ACC112 (cell line): ENCODE measurements around the gene PAFAH2.

ENCODE experiments used
- H2AFZ ChIP-seq: fragments of 200-600 bp; sonication (generic); one replicate; pipeline ENCODE4 v1.6.0; 2017; ENCODE audit warnings: antibody characterized with exemption, low read length; ENCODE audit not compliant: unreplicated experiment
- H3K27ac ChIP-seq: fragments of 200-600 bp; sonication (generic); 2 replicates; pipeline ENCODE4 v1.5.1; 2014; ENCODE audit warnings: low read depth, mild to moderate bottlenecking, antibody characterized with exemption, low read length, moderate library complexity
- H3K27me3 ChIP-seq: fragments of 200-600 bp; sonication (generic); 2 replicates; pipeline ENCODE4 v1.6.1; 2014; ENCODE audit warnings: mild to moderate bottlenecking, antibody characterized with exemption, low read length, moderate library complexity, mixed read lengths; ENCODE audit not compliant: insufficient read depth
- H3K36me3 ChIP-seq: fragments of 200-600 bp; sonication (generic); 2 replicates; pipeline ENCODE4 v1.6.1; 2016; ENCODE audit warnings: mild to moderate bottlenecking, antibody characterized with exemption, low read length, moderate library complexity, mixed read lengths; ENCODE audit not compliant: insufficient read depth
- H3K4me1 ChIP-seq: fragments of 200-600 bp; sonication (generic); one replicate; pipeline ENCODE4 v1.6.1; 2016; ENCODE audit warnings: low read length, mixed read lengths; ENCODE audit not compliant: insufficient read depth, unreplicated experiment, control insufficient read depth
- H3K4me3 ChIP-seq: fragments of 200-600 bp; sonication (generic); 2 replicates; pipeline ENCODE4 v1.5.1; 2014; ENCODE audit warnings: mild to moderate bottlenecking, low read depth, low read length
- H3K79me2 ChIP-seq: fragments of 200-600 bp; sonication (generic); one replicate; pipeline ENCODE4 v1.6.0; 2016; ENCODE audit warnings: low read length; ENCODE audit not compliant: control insufficient read depth, unreplicated experiment, insufficient read depth

Gene PAFAH2

GRCh38 chr1:26038477-26038876 is 40.6 kb upstream of the PAFAH2 start:
- Histone ChIP-seq H3K27ac (no peak overlapping the region), H3K36me3 (no peaks in the 10 kb centered on the region), H2AFZ (no peak overlapping the region), H3K79me2 (no peaks in the 10 kb centered on the region), H3K4me1 (peaks cover 9% of the 10 kb centered on the region), H3K4me3 (no peak overlapping the region), H3K27me3 (peaks cover 6% of the 10 kb centered on the region)

GRCh38 chr1:26037904-26038303 is 40.0 kb upstream of the PAFAH2 start:
- Histone ChIP-seq H3K27me3 (peaks cover 6% of the 10 kb centered on the region; the same call in 1 of the 2 replicates), H3K79me2 (no peaks in the 10 kb centered on the region), H3K4me1 (peaks cover 9% of the 10 kb centered on the region), H3K4me3 (no peak overlapping the region), H3K27ac (no peak overlapping the region), H3K36me3 (no peaks in the 10 kb centered on the region), H2AFZ (no peak overlapping the region)

GRCh38 chr1:26036756-26037281 is 39.0 kb upstream of the PAFAH2 start:
- no peaks in the 10 kb centered on the region for H3K36me3 ChIP-seq
- no peak overlapping the region for H3K27ac ChIP-seq
- H3K4me3 ChIP-seq = peak overlapping the region; percentile 81; the same call in 1 of the 2 replicates
- H2AFZ ChIP-seq = no peak overlapping the region
- H3K79me2 ChIP-seq = no peaks in the 10 kb centered on the region
- H3K27me3 ChIP-seq = no peaks in the 10 kb centered on the region
- peaks cover 9% of the 10 kb centered on the region for H3K4me1 ChIP-seq

- H3K27me3 ChIP-seq = no peaks in the 10 kb centered on the region
- peaks cover 9% of the 10 kb centered on the region for H3K4me1 ChIP-seq
- H3K27ac ChIP-seq = peak overlapping the region; percentile 5; the same call in 1 of the 2 replicates
Observed at GRCh38 chr1:26035959-26036755, 38.3 kb upstream of the PAFAH2 start.

GRCh38 chr1:26035203-26035958 is 37.5 kb upstream of the PAFAH2 start:
- Histone ChIP-seq H3K79me2 (no peaks in the 10 kb centered on the region), H2AFZ (peak overlapping the region; percentile 97), H3K4me1 (peaks cover 9% of the 10 kb centered on the region), H3K4me3 (peak overlapping the region; percentile 81), H3K27ac (no peak overlapping the region), H3K27me3 (no peaks in the 10 kb centered on the region), H3K36me3 (no peaks in the 10 kb centered on the region)

More at GRCh38 chr1:26035959-26036755, 38.3 kb upstream of the PAFAH2 start:
- Histone ChIP-seq H3K36me3 (no peaks in the 10 kb centered on the region), H3K79me2 (no peaks in the 10 kb centered on the region), H3K4me3 (peak overlapping the region; percentile 81), H2AFZ (peak overlapping the region; percentile 97)

- Histone ChIP-seq H2AFZ (peak overlapping the region; percentile 97), H3K27ac (no peak overlapping the region)
Observed at GRCh38 chr1:26034504-26035202, 36.8 kb upstream of the PAFAH2 start.

GRCh38 chr1:26032656-26033357 is 34.9 kb upstream of the PAFAH2 start:
- no peaks in the 10 kb centered on the region for H3K27me3 ChIP-seq

More at GRCh38 chr1:26034504-26035202, 36.8 kb upstream of the PAFAH2 start:
- H3K4me3 ChIP-seq = peak overlapping the region; percentile 81
- no peaks in the 10 kb centered on the region for H3K27me3 ChIP-seq
- H3K79me2 ChIP-seq = no peaks in the 10 kb centered on the region
- H3K36me3 ChIP-seq = no peaks in the 10 kb centered on the region
- H3K4me1 ChIP-seq = peaks cover 9% of the 10 kb centered on the region

GRCh38 chr1:26031611-26032220 is 33.9 kb upstream of the PAFAH2 start:
- Histone ChIP-seq H3K27me3 (no peaks in the 10 kb centered on the region), H3K79me2 (no peaks in the 10 kb centered on the region), H3K4me3 (no peak overlapping the region), H3K36me3 (no peaks in the 10 kb centered on the region), H3K4me1 (peaks cover 11% of the 10 kb centered on the region), H2AFZ (no peak overlapping the region), H3K27ac (no peak overlapping the region)

More at GRCh38 chr1:26032656-26033357, 34.9 kb upstream of the PAFAH2 start:
- Histone ChIP-seq H2AFZ (no peak overlapping the region), H3K4me3 (no peak overlapping the region), H3K79me2 (no peaks in the 10 kb centered on the region), H3K27ac (no peak overlapping the region), H3K4me1 (peaks cover 11% of the 10 kb centered on the region), H3K36me3 (no peaks in the 10 kb centered on the region)

GRCh38 chr1:26031196-26031595 is 33.3 kb upstream of the PAFAH2 start:
- Histone ChIP-seq H3K79me2 (no peaks in the 10 kb centered on the region), H3K27ac (no peak overlapping the region), H2AFZ (no peak overlapping the region), H3K4me1 (peaks cover 6% of the 10 kb centered on the region), H3K27me3 (no peaks in the 10 kb centered on the region), H3K4me3 (no peak overlapping the region), H3K36me3 (no peaks in the 10 kb centered on the region)
